Measurements from ENCODE around the gene SAT1.
"Not testable (repeated sequence)": the region's sequence is repeated elsewhere in the genome, so short reads cannot be mapped to it uniquely, and the experiment has no call there.

Gene SAT1

DNA sequence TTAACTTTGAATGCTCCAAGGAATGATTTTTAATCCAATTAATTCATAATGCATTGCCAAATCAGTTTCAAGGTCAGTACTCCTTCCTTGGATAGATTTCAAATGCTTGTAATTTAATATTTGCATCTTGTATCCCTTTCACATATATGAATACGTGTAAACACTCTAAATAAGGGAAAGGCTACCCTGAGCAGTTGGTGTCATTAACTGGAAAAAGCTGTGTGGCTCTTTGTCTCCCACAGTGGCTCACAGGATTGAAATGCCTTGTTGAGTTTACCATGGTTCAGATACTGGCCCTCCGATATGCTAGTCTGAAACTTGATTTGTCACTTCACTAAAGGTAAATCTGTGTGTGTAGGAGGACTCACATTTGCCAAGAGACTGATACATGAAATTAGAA, 23.2 kb upstream of the SAT1 start:
- no peak for ATAC-seq (replicated peaks; ENCODE audit: extremely low read depth, poor library complexity, severe bottlenecking)
- no peak overlapping the region for H3K4me3 Mint-ChIP-seq

DNA sequence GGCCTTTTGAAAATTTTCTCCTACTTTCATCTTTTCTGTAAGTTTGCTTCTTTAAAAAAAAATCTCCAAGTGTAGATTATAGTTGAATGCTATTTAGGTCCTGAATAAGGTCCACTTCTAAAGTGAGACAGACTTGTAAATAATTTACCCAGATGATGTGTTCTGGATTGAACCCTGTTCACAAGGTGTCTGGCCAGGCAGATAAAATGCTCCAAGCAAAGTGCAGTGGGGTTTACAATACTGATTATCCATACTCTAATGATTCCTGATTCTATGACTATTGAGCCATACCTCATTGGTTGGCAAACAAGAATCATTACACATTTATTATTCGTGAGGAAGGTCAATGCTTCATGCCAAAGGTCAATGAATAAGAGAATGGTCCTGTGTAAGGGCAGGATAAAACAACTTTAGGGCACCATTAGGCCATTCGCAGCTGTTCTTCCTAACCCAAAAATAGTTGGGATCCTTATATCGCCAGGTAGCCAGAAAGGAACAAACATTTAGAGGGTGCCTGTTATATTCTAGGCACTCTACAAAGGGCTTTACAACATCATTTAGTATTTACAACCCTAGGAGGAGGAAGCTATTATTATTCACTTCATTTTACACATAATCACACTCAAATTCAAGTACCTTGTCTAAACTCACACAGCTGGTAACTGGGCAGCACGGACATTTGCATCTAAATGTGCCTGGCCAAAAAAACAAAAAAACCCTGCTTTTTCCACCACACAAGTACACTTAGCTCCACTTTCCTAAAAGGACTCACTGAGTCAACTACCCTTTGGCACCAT, 18.6 kb upstream of the SAT1 start:
- Mint-ChIP-seq H3K36me3 (ENCODE audit: insufficient read depth) (no peaks in the 10 kb centered on the region), H3K4me1 (no peaks in the 10 kb centered on the region), H3K27ac (ENCODE audit: low read depth) (no peak overlapping the region), H3K4me3 (no peak overlapping the region), H3K9me3 (no peaks in the 10 kb centered on the region), H3K27me3 (no peaks in the 10 kb centered on the region)
- ATAC-seq (replicated peaks; ENCODE audit: extremely low read depth, poor library complexity, severe bottlenecking) (no peak), DNase-seq (ENCODE audit: low spot score in 2 of 2) (no peak)

More for the DNA sequence above, 23.2 kb upstream of the SAT1 start:
- DNase-seq (ENCODE audit: low spot score in 2 of 2): no peak
- no peaks in the 10 kb centered on the region for H3K9me3 Mint-ChIP-seq
- H3K4me1 Mint-ChIP-seq: no peaks in the 10 kb centered on the region
- no peak overlapping the region for H3K27ac Mint-ChIP-seq (ENCODE audit: low read depth)
- no peaks in the 10 kb centered on the region for H3K36me3 Mint-ChIP-seq (ENCODE audit: insufficient read depth)
- no peaks in the 10 kb centered on the region for H3K27me3 Mint-ChIP-seq

DNA sequence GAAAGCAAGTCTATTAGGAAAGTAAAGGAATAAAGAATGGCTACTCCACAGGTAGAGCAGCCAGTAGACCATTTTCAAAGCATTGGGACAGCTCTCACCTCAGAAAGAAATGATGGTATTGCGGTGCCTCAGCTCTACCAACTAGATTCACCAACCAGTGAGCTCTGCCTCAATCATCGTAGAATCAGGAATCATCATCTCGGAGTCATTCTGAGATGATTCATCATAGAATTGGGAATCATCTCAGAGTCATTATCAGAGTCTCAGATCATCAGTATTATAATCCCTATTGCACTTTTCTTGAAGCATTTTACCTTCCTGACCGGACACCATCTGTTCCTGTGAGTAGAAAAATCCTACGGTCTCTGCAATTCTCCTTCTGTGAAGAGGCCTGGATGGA, 17.5 kb upstream of the SAT1 start:
- no peak overlapping the region for H3K27ac Mint-ChIP-seq (ENCODE audit: low read depth)
- no peaks in the 10 kb centered on the region for H3K4me1 Mint-ChIP-seq
- no peaks in the 10 kb centered on the region for H3K36me3 Mint-ChIP-seq (ENCODE audit: insufficient read depth)
- no peaks in the 10 kb centered on the region for H3K9me3 Mint-ChIP-seq
- no peaks in the 10 kb centered on the region for H3K27me3 Mint-ChIP-seq
- no peak for ATAC-seq (replicated peaks; ENCODE audit: extremely low read depth, poor library complexity, severe bottlenecking)
- no peak overlapping the region for H3K4me3 Mint-ChIP-seq
- DNase-seq (ENCODE audit: low spot score in 2 of 2): no peak

DNA sequence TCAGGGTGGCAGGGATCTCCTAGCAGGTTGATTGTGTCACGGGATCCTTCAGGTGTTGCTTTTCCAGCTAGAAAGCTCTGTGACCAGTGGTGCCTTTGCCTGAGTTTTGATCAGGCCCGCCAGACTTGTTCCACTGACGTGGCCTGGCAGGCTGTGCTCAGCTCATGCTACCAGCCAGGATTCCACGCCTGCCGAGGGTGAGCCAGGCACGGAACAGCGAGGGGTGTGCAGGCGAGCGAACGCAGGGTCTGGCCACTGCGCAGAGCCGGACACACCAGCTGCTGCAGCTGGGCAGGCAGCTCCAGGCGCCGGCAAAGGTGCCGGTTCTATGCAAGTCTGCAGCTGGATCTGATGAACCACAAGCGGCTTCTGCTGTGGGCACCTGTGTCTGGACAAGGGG, 17.1 kb upstream of the SAT1 start:
- no peak for DNase-seq (ENCODE audit: low spot score in 2 of 2)
- Mint-ChIP-seq H3K27ac (ENCODE audit: low read depth) (no peak overlapping the region), H3K27me3 (no peaks in the 10 kb centered on the region), H3K4me3 (no peak overlapping the region), H3K9me3 (no peaks in the 10 kb centered on the region), H3K4me1 (no peaks in the 10 kb centered on the region), H3K36me3 (ENCODE audit: insufficient read depth) (no peaks in the 10 kb centered on the region)
- ATAC-seq (replicated peaks; ENCODE audit: extremely low read depth, poor library complexity, severe bottlenecking): no peak

DNA sequence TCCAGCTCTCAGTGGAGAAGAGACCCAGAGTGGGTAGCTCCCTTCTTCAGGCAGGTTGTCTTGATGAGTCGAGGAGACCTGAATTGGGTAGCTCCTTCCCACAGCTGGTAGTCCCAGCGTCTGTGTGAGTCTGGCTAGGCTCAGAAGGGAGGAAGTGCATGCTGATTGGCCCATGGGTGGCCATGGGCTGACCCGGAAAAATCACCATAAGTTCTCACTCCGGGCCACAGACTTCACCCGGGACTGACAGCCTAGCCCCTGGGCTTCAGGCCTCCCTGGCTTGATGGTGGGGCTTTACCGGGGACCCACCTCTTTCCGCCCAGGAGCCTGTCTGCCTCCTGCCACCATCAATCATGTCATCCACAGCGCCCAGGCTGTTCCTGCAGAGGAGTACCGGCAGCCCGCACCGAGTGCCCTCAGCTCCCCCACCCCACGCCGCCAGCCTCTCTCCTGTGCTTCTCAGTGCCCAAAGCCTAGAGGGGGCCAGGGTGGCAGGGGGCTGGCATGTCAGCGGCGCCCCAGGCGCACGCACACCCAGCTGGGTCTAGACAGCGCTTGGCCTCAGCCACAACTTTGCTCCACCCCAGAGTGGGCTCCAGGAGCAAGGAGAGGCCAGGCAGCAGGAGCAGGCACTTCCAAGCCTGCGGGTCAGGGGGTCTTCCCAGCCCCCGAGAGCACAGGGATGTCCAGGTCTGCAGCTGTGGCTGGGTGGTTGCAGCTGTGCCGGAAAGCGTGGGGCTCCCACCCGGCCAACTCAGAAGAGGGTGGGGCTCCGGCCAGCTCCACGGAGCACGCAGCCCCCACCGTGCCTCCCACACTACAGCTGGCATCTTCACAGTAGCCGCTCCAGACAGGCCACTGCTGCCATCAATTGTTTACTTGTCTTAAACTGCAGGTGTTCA, 16.1 kb upstream of the SAT1 start:
- Mint-ChIP-seq H3K4me3 (peak overlapping the region; percentile 53), H3K27ac (ENCODE audit: low read depth) (no peak overlapping the region), H3K27me3 (no peaks in the 10 kb centered on the region), H3K4me1 (no peaks in the 10 kb centered on the region), H3K36me3 (ENCODE audit: insufficient read depth) (no peaks in the 10 kb centered on the region), H3K9me3 (no peaks in the 10 kb centered on the region)
- DNase-seq (ENCODE audit: low spot score in 2 of 2): no peak
- ATAC-seq (replicated peaks; ENCODE audit: extremely low read depth, poor library complexity, severe bottlenecking): peak; percentile 75

DNA sequence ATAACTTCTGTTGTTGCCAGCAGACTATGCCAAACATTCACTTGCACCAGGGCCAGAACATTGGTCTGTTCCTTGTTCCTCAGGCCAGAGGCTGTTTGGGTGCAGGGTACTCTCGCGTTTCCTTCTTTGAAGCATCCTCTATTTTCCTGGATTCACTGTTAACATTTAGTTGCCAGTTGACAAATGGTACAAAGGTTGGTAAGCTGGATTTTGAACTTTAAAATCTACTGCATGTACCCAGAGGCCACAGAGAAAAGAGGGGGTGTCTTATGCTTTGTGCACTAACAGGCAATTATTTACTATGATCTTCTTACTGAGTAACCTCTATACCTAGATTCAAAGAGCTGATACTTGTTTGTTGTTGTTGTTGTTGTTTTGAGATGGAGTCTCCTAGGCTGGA, 12.8 kb upstream of the SAT1 start:
- no peaks in the 10 kb centered on the region for H3K9me3 Mint-ChIP-seq
- ATAC-seq (replicated peaks; ENCODE audit: extremely low read depth, poor library complexity, severe bottlenecking) (no peak), DNase-seq (ENCODE audit: low spot score in 2 of 2) (no peak)
- H3K27me3 Mint-ChIP-seq: no peaks in the 10 kb centered on the region
- H3K36me3 Mint-ChIP-seq (ENCODE audit: insufficient read depth): no peaks in the 10 kb centered on the region
- no peak overlapping the region for H3K4me3 Mint-ChIP-seq
- H3K27ac Mint-ChIP-seq (ENCODE audit: low read depth): no peak overlapping the region
- no peaks in the 10 kb centered on the region for H3K4me1 Mint-ChIP-seq

DNA sequence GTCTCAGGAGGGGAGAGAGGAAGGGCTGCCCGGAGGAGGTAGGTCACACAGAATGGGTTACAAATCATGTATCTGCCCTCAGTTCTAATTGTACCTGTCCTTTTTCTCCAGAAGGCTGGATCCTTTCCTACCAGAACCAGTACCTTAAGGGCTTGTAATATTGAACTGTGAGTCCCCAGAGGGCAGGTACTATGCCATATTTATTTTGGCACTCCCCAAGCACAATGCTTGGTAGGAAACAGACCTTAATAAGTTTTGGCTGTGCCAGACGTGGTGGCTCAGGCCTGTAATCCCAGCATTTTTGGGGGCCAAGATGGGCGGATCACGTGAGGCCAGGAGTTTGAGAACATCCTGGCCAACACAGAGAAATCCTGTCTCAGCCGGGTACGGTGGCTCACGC, 11.9 kb upstream of the SAT1 start:
- not testable (repeated sequence) for H3K4me3 Mint-ChIP-seq; DNase-seq (ENCODE audit: low spot score in 2 of 2); H3K27me3 Mint-ChIP-seq; H3K36me3 Mint-ChIP-seq (ENCODE audit: insufficient read depth); ATAC-seq (replicated peaks; ENCODE audit: extremely low read depth, poor library complexity, severe bottlenecking); H3K4me1 Mint-ChIP-seq; H3K27ac Mint-ChIP-seq (ENCODE audit: low read depth); H3K9me3 Mint-ChIP-seq

DNA sequence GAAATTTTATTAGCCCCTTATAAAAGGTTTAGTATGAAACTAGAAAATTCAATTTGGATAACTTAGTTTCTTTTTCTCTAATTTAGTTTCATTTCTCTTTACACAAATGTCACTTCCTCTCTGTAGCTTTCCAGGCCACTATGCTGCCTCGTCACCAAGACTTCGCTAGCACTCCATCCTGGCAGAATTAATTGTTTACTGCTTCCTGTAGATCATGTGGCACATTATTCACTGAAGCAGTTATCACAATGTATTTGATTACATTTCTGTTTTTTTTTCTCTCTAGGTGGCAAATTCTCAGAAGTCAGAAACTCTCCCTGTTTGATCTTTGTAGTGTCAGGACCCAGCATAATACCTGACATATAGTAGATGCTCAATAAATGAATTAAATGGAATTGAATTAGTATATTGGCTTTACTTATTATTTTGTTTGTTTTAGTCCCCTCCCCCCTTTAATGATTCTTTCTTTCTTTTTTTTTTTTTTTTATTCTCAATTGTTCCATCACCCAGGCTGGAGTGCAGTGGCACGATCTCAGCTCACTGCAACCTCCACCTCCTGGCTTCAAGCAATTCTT, 9.3 kb upstream of the SAT1 start:
- no peaks in the 10 kb centered on the region for H3K4me1 Mint-ChIP-seq
- peak overlapping the region; percentile 95 for H3K27ac Mint-ChIP-seq (ENCODE audit: low read depth)
- H3K4me3 Mint-ChIP-seq: peak overlapping the region; percentile 56
- no peaks in the 10 kb centered on the region for H3K27me3 Mint-ChIP-seq
- ATAC-seq (replicated peaks; ENCODE audit: extremely low read depth, poor library complexity, severe bottlenecking) (peak; percentile 99), DNase-seq (ENCODE audit: low spot score in 2 of 2) (peak in 1 of 2 donors; percentile 41)
- H3K36me3 Mint-ChIP-seq (ENCODE audit: insufficient read depth): no peaks in the 10 kb centered on the region
- no peaks in the 10 kb centered on the region for H3K9me3 Mint-ChIP-seq

DNA sequence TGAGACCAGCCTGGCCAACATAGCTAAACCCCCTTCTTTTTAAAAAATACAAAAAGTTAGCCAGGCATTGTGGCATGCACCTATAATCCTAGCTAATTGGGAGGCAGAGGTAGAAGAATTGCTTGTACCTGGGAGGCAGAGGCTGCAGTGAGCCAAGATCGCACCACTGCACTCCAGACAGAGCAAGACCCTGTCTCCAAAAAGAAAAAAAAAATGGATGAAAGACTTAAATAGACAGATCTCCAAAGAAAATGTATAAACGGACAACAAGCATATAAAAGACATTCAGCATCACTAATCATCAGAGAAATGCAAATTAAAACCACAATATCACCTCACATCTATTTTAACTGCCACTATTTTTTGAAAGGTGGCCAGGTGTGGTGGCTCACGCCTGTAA, 6.6 kb upstream of the SAT1 start:
- peaks cover 3% of the 10 kb centered on the region for H3K4me1 Mint-ChIP-seq
- H3K27me3 Mint-ChIP-seq: no peaks in the 10 kb centered on the region
- H3K27ac Mint-ChIP-seq (ENCODE audit: low read depth): no peak overlapping the region
- no peak overlapping the region for H3K4me3 Mint-ChIP-seq
- DNase-seq (ENCODE audit: low spot score in 2 of 2) (no peak), ATAC-seq (replicated peaks; ENCODE audit: extremely low read depth, poor library complexity, severe bottlenecking) (no peak)
- H3K9me3 Mint-ChIP-seq: no peaks in the 10 kb centered on the region
- H3K36me3 Mint-ChIP-seq (ENCODE audit: insufficient read depth): peaks cover under 1% of the 10 kb centered on the region

DNA sequence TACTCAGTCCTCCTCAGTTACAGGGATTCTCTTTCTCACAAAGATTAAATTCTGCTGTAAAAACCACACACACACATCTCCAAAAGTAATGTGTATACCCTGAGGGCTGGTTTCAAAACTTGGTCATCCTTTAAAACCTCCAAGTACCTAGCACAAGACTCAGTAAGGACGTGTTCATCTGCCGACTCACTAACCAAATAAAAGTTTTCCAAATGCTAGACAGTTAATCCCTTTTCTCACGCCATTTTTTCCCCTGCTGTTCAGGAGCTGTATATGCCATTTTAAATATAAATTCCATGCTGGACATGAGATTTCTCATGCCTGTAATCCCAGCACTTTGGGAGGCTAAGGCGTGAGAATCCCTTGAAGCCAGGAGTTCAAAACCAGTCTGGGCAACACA, 3.9 kb upstream of the SAT1 start:
- no peaks in the 10 kb centered on the region for H3K9me3 Mint-ChIP-seq
- no peaks in the 10 kb centered on the region for H3K27me3 Mint-ChIP-seq
- no peak overlapping the region for H3K27ac Mint-ChIP-seq (ENCODE audit: low read depth)
- peaks cover 19% of the 10 kb centered on the region for H3K4me1 Mint-ChIP-seq
- H3K36me3 Mint-ChIP-seq (ENCODE audit: insufficient read depth): peaks cover 19% of the 10 kb centered on the region
- DNase-seq (ENCODE audit: low spot score in 2 of 2) (no peak), ATAC-seq (replicated peaks; ENCODE audit: extremely low read depth, poor library complexity, severe bottlenecking) (no peak)
- H3K4me3 Mint-ChIP-seq: no peak overlapping the region

DNA sequence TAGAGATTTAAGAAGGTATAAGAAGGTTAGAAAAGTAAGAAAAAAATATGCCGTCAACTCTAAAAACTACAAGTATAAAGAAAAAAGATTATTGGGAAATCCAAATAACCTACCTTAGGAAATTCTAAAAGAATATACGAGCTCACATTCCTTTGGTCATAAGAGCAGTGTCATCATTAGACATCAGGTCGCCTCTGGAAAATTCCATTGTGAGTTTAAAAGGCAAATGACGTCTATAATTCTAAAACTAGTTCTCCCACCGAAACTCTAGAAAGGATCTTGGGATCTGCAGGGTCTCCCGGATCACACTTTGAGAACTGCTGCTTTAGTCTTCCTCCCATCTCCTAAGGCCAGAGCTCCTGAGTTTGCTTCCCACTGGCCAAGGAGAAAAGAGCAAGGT, 518 bp upstream of the SAT1 start:
- DNase-seq (ENCODE audit: low spot score in 2 of 2) (no peak), ATAC-seq (replicated peaks; ENCODE audit: extremely low read depth, poor library complexity, severe bottlenecking) (no peak)
- no peaks in the 10 kb centered on the region for H3K27me3 Mint-ChIP-seq
- no peaks in the 10 kb centered on the region for H3K9me3 Mint-ChIP-seq
- peaks cover 40% of the 10 kb centered on the region for H3K36me3 Mint-ChIP-seq (ENCODE audit: insufficient read depth)
- H3K27ac Mint-ChIP-seq (ENCODE audit: low read depth): peak overlapping the region; percentile 94
- peaks cover 30% of the 10 kb centered on the region for H3K4me1 Mint-ChIP-seq
- H3K4me3 Mint-ChIP-seq: peak overlapping the region; percentile 96

DNA sequence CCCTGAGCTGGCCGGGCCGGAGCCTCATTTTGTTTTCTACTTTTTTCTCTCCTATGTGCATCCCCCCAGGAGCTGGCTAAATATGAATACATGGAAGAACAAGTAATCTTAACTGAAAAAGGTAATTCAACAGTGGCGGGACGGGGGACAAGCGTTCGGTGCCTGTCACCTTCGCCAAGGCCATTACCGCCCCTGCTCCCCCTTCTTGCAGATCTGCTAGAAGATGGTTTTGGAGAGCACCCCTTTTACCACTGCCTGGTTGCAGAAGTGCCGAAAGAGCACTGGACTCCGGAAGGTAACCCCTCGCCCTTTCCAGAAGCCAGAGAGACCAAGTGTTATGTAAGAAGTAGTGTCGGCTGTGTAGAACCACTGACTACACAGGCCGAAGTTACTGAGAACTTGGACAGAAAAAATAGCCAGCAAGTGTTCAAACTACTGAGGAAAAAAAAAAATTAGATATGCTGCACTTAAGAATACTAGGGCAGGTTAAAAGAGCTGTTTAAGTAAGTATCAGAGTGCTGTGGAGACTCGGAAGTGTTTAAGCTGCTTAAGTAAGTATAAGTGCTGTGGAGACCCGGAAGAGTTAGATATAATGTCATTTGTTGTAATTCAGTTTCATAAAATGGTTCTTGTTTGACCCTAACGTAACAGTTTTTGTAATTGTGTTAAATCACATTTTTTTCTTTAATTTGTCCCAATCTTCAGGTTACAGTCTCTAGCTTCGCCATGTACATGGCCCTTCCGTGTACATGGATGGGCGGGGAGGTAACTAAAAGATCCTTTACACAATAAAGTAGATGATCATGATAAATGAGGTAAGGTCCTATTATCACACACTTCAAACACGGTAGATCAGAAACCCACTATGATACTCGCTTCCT, 856 bp downstream of the SAT1 start:
- ATAC-seq (replicated peaks; ENCODE audit: extremely low read depth, poor library complexity, severe bottlenecking) (no peak), DNase-seq (ENCODE audit: low spot score in 2 of 2) (peak in 1 of 2 donors; percentile 13)
- Mint-ChIP-seq H3K27ac (ENCODE audit: low read depth) (peak overlapping the region; percentile 94), H3K27me3 (no peaks in the 10 kb centered on the region), H3K36me3 (ENCODE audit: insufficient read depth) (peaks cover 40% of the 10 kb centered on the region), H3K4me3 (peak overlapping the region; percentile 96), H3K4me1 (peaks cover 30% of the 10 kb centered on the region), H3K9me3 (no peaks in the 10 kb centered on the region)
